ENCODE data around the gene CYGB.

CYGB gene

DNA sequence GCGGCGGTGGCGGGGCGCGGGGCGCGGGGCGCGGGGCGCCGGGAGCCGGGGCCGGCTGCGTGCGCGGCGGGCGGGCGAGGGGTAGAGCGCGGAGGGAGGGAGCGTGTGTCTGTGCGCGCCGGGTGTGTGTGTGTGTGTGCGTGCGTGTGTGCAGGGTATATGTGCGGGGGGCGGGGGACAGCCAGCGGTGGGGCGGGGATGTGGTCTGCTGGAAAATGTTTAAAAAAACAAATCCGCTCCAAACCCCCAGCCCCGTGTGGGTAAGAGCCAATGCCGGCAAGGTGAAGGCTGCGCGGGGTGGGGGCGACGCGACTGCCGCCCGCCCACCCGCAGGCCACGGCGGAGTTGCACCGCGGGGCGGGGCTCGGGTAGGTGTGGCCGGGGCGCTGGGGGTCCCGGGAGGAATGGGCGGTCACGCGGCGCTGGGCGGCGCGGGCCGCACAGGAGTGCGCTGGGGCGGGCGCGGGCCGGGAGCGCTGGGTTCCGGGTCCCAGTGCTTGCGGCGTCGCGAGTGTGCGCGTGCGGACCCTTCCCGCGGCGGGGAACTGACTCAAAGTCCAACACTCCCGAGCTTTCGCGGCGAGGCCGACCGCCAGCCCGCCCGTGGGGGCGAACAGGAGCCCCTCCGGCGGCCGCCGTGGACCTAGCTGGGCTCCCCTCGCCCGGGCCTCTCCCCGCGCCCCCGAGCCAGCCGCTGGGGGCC is at the start of gene CYGB:
TSS of gene CYGB (minus strand) at position 132 of the 703 bp plus-strand sequence. CDS start 167 bp downstream, outside the sequence.
- no peak for DNase-seq

DNA sequence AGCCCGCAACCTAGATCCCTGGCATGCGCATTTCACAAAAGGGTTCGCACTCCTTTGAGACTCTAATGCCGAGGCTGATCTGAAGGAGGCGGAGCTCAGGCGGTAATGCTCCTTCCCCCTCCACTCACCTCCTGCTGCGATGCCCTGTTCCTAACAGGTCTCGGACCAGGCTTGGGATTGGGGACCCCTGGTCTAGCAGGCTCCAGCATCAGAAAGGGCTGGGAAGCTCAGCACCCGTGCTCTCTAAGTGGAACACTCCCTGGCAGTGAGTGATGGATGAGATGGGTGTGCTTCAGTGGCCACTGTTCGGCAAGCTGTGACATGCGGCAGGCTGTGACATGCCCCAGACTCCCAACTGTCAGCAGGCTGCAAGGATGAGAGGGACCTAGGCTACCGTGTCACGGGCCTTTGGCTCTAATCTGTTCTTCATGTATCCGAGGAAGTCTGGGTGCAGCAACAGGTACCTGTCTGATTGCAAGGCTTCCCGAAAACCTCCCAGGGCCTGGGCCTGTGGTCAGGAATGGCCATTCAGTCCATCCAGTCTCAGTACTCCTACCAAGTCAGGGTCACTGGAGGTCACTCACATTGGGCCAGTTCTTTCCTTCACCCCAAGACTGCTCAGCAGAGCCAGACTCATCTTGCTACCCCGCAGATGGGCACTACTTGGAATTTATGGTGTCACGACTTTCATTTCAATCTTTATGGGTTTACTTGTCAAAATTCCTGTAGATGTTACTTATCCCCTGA is 49.4 kb upstream of the CYGB start:
- DNase-seq, result no peak

- no peak for DNase-seq
Measured at GRCh38 chr17:76585649-76586593, 48.4 kb upstream of the CYGB start, which contains the start of gene ST6GALNAC2. TSS of gene ST6GALNAC2 (minus strand) at chr17:76585860. CDS start at chr17:76585808, 52 bp downstream.

- no peak for DNase-seq
Measured at GRCh38 chr17:76585033-76585648, 47.6 kb upstream of the CYGB start.

- no peak for DNase-seq
Measured at GRCh38 chr17:76584427-76585032, 47.0 kb upstream of the CYGB start.

GRCh38 chr17:76582660-76583059 is 45.2 kb upstream of the CYGB start:
- no peak for DNase-seq

- DNase-seq, result no peak
Measured at GRCh38 chr17:76581515-76581914, 44.0 kb upstream of the CYGB start.

GRCh38 chr17:76579281-76579680 is 41.8 kb upstream of the CYGB start:
- DNase-seq, result no peak

DNA sequence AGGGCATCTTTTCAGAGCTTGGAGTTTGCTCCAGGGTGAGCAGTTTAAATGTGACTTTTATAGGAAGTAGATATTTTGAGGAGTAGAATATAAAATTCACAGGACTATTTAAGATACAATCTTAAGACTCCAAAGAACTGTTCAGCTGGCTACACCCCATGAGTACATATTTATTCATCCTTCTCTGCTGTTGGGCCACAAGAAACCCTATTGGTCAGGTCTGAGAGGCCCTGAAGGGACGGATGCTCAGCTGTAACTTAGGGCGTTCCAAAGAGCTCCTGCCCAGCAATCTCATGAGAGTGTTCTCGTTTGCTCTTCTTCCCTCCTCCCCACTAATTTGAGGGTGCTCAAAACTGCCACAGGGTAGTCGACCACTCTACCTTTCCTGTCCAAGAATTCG is 40.9 kb upstream of the CYGB start:
- no peak for DNase-seq

DNA sequence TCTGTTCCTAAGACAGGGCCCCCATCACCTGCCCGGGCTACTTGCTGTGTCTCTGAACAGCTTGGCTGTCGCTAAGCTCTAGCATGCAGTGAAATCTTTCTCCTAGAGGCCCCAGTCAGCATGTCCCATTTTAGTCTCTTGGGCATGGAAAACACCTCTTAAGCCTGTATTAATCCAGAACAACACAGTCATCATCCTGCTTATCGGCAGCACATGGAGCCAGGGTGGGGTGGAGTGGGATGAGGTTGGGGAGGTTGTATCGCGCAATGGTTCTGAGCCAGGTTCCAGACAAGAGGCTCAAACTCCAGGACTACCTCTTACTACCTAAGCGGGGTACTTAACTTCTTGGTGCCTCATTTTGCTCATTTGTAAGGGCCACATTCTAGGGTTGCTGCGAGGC is 40.4 kb upstream of the CYGB start:
- no peak for DNase-seq

DNA sequence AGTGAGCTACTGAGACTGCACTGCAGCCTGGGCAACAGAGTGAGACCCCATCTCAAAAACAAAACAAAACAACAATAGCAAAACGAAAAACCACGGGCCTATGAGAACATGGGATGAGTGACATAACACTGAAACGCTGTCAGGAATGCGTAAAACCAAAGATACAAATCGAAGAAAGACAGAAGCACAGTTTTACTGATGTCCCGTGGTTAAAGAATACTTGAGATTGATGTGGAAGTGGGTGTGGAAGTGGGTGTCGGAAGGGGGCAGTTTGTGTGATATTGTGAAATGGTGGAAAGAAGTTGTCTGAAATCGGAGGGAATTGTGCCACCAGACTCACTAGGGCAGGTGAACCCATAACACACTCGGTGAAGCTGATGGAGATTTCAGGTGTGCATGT is 38.7 kb upstream of the CYGB start:
- no peak for DNase-seq

GRCh38 chr17:76575570-76575969 is 38.1 kb upstream of the CYGB start:
- no peak for DNase-seq

DNA sequence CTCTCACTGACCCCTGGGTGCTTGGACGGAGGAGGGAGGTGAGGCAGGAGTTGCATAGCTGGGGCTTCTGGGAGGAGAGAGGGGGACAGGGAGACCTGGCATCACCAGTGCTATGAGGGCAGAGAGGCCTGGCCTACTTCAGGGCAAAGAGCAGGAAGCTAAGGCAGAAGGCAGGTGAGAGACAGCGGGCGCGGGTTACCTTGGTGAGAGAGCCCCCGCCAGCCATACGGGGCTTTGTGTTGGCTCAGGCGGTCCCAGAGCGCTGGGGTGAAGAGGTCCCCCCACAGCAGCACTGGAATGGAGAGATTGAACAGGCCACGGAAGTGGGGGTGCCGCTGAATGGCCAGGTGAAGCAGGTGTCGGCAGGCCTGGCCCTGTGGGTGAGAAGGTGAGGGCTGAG is 36.7 kb upstream of the CYGB start:
- DNase-seq, result no peak

- DNase-seq, result no peak
Measured at GRCh38 chr17:76573096-76573495, 35.6 kb upstream of the CYGB start.

GRCh38 chr17:76572201-76572910 is 34.8 kb upstream of the CYGB start:
- no peak for DNase-seq

GRCh38 chr17:76570877-76571471 is 33.5 kb upstream of the CYGB start:
- DNase-seq, result no peak

- no peak for DNase-seq
Measured at GRCh38 chr17:76570457-76570856, 32.9 kb upstream of the CYGB start.

DNA sequence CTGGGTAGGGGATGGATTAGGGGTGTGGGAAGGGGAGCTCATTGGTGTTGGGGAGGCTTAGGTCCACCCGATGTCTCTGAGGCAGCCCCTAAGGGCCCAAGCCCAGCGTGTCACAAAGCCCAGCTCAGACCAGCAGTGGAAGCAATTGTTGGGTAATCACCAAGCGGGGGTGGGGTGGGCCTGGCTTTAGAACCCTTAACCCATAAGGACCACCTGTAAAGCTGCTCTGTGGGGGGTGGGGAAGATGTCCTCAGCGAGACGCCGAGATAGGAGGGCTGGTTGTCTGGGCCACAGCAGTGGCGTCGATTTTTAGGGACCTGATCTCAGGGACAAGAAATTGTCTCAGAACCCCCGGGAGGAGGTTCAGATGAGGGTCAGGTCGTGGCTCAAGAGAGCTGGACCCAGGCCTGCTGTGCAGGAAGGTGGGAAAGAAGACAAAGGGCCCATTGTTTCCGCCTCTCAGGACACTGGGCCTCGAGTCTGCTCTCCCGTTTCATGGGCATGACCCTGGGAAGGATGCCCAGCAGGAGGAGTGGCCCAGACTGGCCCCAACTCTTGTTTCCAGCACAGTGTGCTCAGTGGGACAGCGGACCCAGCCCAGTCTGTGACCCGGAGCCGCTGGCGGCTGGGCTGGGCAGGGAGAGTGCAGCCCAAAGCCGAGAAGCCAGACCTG is 32.2 kb upstream of the CYGB start:
- no peak for DNase-seq

DNA sequence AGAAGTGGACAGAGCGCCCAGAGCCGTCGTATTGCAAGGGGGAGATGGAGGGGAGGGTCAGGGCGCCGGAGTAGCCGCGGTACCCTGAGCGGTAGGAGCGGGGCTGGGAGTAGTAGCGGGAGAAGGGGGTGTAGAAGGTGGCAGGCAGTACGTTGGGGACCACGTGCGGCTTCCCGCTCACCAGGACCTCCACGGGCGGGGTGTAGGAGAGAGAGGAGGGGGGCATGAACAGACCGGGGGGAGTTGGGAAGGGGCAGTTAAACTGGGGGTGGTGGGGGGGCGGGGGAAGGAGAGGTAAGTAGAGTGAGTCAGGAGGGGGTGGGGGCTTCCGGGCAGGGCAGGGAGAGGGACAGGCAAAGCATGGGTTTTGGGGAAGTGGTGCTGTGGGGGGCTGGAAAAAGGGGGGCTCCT is 31.3 kb upstream of the CYGB start:
- no peak for DNase-seq

DNA sequence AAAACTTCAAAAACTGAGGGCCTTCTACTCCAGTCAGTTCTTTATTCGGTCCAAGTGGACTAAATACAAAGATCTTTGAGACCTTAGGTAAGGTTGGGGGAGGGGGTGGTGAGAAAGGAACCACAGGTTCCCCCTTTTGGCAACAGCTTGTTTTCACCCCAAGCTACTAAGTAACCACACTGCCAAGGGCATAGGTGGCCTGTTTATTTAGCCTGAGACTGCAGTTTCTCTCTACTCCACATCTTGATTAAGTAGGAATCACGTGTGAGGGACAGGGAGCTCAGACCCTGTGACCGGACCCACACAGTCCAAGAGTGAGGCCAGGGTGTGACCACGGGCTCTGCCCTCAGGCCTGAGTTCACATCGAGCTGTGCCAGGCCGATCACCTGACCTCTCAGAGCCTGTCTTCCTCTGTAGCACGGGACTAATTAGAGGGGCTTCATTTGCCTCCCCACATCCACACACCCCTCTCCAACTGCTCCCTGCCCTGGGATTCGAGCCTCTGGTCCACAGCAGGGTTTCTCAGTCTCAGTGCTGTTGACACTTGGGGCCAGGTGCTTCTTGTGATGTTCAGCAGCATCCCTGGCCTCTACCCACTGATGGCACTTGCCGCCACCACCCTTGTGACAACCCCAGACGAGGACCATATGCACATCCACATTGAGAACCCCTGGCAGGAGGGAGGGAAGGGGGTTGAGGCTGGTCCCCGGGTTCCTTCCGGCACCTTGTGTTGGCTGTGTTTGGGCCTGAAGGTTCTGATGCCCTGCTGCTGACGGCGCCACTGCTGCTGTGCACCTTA is 30.3 kb upstream of the CYGB start:
- no peak for DNase-seq

Measured in amniotic stem cell (primary cell).